Anterior cingulate cortex (tissue), 58 donors: Measurements from ENCODE around the gene CLN3.
"Not testable (repeated sequence)": the region's sequence is repeated elsewhere in the genome, so short reads cannot be mapped to it uniquely, and the experiment has no call there.

Experiments
- DNase-seq, 58 donors: peaks; one replicate each; lab custom pipeline; 2025; lab: John Stamatoyannopoulos, UW

CLN3 gene

DNA sequence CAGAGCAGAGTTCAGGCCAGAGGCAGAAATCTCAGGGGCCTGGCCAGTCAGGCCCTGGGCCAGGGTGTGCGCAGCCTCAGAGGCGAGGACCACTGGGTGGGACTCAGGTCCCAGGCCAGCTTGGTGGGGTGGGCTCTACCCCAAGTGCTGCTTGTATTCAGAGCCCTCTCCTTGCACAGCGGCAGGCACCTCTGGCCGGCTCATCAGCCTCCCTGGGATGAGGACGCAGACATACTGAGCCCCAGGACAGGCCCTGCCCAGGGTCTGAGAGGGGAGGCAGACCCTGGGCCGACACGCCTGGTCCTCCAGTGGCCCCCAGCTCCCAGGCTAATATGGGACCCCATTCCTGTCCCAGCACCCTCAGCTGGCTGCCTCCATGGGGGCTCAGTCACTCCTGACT, 22.4 kb upstream of the CLN3 start:
- no peak for DNase-seq

DNA sequence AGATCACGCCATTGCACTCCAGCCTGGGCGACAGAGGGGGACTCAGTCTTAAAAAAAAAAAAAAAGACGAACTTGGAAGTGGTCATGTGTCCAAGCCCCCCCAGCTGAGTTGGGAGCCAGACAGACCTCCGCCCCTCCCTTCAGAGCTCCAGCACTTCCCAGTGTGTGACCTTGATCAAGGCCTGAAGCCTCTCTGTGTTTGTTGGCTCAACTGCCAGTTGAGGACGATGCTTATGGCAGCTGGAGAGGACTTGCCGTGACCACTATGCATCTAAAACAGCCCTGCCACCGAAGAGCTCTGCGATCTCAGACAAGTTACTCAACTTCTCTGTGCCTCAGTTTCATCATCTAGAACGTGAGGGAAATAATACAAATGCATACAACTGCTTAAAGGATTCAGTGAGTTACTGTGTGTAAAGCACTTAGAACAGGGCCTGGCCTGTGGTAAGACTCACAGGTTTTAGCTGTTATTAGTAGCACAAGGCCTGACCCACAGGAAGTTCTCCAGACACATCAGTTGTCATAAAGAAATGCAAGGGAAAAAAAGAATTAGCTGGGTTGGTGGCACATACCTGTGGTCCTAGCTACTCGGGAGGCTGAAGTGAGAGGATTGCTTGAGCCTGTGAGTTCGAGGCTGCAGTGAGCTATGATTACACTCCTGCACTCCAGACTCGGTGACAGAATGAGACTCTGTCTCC, 21.8 kb upstream of the CLN3 start:
- DNase-seq = no peak

DNA sequence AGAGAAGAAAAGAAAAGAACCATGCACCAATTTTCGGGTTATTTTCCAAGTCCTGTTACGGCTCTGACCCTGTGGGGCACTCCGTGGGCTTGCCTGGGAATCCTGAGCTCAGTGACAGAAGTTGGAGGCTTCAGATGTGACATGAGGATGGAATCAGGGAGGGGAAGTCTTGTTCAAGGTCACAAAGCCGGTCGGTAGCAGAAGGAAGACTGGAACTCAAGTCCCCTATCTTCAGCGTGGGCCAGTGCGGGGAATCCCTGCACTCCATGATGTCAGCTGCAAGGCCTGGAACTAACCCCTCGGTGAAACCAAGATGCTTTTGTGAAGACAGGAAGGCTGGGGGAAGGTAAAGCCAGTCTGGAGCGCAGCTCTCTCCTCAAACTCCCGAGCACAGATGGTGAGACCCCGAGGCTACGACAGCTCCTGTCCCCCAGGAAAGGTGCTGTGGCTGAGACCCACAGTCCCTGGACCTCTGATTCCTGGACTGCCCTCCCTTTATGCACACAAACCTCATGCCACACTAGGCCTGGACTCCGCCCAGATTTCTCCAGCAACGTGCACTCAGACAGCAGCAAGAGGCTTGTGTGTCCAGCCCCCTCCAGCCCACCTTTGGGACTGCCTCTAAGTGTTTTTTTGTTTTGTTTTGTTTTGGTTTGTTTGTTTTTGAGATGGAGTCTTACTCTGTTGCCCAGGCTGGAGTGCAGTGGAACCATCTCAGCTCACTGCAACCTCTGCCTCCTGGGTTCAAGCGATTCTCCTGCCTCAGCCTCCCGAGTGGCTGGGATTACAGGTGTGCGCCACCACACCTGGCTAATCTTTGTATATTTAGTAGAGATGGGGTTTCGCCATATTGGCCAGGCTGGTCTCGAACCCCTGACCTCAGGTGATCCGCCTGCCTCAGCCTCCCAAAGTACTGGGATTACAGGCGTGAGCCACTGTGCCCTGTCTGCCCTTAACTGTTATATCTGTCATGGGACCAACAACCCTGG, 20.2 kb upstream of the CLN3 start:
- DNase-seq = no peak

DNA sequence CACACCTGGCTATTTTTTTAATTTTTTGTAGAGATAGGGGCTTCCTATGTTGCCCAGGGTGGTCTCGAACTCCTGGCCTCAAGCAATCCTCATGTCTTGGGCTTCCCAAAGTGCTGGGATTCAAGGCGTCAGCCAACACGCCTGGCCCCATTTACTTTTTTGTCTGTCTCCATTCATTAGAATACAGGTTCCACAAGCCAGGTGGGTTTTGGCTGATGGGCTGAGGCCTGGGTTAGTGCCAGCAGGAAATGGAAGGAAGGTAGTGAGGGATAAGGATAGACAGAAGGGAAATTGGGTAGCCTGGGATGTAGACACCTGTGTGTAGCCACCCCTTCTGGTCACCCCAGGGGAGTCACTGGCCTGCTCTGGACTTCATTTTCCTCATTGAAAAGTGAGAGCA, 19.2 kb upstream of the CLN3 start:
- no peak for DNase-seq

DNA sequence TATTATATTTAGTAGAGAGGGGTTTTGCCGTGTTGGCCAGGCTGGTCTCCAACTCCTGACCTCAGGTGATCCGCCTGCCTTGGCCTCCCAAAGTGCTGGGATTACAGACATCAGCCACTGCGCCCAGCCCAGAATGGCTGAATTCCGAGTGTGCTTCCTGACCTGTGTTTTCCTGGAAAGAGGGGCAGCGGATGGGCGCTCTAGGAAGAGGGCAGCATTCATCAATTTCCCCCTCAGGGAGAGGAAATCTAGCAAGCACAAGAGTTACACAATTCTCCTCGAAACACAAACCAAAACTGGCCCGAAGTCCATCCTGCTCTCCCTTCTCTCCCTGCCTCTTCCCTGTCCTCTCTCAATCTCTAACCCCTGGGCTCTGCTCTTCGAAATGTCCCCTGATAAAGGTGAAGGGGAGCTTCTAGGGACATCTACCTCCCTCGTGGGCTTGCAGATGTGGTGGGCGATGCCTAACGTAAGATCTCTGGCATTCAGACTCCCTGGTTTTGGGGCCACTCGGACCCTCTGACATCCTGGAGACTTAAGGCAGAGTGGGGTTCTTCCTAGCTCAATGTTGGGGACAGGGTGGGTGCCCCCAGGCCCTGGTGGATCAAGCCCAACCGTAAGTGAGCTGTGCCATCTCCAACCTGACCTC, 13.7 kb upstream of the CLN3 start:
- no peak for DNase-seq

DNA sequence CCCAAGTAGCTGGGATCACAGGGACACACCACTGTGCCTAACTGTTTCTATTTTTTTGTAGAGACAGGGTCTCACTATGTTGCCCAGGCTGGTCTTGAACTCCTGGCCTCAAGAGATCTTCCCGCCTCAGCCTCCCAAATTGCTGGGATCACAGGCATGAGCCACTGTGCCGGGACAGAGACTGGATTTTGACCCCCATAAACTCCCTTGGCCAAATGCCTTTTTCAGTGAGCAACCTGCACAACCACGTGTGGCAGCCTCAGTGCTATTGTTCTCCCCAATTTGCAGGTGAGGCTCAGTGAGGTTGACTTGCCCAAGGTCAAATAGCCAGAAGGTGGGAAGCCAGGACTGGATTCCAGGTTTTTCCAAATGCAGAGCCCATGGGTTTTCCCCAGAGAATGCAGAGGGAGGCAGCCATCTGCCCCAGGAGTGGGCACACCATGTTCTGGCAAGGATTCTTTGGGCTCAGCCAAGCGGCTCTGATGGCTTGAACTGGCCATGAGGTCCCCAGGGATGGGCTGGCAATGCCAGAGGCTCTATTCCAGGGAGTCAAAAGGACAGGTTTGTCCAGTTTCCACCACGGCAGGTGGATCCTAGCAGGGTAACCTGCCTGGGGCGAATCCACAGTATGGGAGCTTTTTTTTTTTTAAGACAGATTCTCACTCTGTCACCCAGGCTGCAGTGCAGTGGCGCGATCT, 13.0 kb upstream of the CLN3 start:
- no peak for DNase-seq

DNA sequence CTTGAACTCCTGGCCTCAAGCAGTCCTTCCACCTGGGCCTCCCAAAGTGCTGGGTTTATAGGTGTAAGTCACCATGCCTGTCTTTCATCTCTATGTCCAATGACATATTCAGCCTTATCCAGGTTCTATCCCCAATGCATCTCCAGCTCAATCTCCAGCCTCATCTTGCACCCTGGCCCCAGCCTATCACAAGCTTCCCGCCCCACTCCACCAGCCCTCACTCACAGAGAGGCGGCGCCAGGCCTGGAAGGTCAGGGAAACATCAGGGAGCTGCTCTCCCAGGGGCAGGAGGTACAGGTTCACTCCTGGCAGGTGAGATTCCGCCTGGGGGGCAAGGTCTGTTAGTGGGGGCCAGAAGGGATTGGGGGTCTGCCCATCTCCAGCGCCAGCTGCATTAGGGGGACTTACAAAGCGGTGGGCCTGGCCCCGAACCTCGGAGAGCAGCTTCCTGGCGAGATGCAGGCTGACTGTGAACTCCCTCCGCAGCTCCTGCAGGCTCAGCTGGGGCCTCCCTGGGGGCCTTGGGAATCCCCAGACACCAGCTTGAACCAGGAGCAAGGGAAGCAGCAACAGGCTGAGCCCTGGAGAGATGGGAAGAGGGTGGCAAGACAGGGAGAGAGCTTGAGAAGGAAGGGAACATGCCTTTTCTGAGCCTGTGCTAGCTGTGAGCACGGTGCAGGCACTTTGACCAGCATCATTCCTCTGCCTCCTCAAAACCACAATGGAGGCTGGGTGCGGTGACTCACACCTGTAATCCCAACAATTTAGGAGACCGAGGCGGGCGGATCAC, 11.8 kb upstream of the CLN3 start:
- no peak for DNase-seq

DNA sequence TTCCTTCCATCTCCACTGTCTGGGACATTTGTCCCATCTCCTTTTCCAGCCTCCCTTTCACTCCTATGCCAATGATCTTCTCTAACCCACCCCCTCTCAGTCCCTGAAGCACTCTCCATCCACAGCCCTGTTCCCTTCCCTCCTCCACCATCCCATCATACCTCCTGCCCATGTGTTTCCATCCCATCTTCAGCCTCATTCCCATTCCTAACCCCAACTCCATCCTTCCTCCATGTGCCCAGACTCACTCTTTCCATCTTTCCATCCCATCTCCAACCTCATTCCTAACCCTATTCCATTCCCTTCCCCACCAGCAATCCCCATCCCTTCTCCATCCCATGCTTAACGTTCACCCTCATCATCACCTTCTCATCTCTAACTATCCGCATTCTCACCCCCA, 10.4 kb upstream of the CLN3 start:
- DNase-seq = no peak

DNA sequence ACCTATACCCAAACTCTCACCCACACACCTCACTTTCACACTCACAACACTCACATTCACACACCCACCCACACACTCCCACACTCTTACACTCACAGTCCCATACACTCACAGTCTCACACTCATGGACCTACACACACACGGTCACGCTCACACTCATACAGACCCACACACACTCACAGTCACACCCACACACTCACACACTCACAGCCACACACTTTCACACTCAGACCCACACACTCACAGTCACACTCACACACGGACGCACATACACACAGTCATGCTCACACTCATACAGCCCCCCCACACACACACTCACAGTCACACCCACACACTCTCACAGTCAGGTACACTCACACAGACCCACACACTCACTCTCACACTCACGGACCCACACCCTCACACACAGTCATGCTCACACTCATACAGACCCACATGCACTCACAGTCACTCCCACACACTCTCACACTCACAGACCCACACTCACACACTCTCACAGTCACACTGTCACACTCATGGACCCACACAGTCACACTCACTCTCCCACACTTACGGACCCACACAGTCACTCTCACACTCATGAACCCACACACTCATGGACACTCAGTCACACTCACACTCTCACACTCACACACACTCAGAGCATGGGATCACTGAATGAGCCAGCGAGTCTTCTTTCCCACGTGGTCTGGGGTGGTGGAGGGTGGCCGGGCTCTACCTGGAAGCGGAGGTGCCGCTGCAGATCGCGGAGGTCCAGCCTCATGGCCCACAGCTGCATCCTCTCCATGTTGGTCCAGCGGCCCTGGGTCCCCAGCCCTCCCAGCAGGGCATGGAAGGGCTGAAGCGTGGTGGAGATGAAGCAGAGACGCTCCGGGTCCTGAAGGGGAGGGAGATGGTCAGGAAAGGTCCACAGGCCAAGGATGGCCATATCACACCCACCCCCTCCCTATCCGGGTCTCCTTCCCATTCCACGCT, 9.7 kb upstream of the CLN3 start:
- DNase-seq = no peak

DNA sequence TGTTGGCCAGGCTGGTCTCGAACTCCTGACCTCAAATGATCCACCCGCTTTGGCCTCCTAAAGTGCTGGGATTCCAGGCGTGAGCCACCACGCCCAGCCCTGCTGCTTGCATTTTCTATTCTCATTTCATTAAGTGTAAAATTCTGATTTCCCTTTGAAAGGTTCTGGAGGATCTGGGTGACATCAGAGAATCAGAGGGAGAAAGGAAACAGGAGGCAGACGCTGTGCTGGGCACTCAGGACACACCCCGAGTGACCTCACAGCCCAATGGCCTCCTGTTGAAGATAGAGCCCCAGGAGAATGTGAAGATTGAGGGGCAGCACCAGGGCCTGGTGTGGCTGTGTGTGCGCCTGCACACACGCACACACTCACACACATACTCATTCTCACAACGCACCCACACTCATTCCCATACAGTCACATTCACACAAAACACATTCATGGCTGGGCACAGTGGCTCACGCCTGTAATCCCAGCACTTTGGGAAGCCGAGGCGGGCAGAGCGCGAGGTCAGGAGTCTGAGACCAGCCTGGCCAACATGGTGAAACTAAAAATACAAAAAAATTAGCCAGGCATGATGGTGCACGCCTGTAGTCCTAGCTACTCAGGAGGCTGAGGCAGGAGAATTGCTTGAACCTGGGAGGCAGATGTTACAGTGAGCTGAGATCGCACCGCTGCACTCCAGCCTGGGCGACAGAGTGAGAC, 8.8 kb upstream of the CLN3 start:
- not testable (repeated sequence) for DNase-seq

DNA sequence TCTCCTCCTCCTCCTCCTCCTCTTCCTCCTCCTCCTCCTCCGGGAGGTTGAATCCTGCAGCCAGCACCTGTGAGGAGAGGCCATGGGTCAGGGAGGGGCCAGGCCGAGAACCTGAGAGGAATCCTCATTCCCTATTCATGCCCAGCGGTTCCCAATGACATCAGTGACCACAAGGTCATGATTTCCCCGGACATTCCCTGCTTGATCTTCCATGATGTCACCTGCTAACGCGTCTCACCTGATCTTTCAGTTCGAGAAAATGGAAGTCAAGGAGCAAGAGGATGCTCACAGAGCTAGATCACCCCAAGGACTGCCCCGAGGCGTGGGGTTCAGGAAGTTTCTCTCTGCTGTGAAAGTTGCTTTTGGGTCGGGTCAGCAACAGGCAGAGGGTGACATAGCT, 8.0 kb upstream of the CLN3 start:
- DNase-seq = no peak

DNA sequence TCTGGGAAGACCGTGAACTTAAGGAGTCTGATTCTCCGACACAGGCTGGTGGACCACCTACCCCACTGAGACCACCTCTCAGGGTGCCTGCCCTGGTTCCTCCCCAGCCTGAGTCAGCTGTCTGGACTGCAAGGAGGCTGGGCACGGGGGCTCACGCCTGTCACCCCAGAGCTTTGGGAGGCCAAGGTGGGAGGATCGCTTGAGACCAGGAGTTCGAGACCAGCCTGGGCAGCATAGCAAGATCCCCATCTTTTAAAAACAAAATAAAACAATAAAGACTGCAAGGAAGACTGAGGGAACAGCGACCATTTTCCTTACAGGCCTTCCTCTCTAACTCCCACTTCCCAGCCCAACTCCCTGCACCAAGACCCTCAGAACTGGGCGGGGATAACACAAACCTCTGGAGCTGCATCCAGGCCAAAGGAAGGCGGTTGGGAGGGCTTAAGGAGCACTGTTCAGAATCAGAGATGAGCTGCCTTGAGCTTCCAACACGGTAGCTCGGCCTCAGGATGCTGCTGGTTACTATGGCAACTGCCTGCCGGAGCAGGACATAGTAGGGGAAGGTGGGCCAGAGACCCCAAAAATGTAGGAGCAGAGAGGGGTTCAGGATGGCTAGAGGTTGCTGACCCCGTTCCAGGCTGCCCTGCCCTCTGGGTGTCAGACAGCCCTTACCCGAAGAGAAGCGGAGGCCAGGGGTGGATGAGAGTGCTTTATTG, 7.0 kb upstream of the CLN3 start:
- DNase-seq = no peak

DNA sequence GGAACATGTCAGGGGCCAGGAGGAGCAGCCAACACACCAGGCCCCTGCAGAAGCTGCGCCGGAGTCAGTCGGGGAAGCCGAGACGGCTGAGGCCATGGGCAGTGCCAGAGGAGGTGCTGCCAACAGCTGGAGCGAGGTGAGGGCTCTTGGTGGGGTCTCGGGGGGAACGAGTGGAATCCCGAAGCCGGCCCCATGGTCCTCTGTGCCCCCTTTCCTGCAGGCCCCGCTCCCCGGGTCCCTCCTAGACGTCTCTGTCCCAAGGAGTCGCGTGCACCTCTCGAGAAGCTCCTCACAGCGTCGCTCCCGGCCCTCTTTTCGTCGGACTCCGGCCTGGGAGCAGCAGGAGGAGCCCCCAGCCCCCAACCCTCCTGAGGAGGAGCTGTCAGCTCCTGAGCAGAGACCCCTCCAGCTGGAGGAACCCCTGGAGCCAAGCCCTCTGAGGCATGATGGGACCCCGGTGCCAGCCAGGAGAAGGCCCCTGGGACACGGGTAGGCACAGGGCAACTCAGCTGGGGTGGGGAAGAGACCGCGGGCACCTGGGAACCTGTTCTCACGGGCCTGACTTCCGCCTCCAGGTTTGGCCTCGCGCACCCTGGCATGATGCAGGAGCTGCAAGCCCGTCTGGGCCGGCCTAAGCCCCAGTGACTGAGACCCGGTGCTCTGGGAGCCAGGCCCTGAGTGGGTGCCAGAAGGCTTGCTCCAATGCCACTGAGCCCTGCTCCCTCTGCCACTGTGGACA, 6.2 kb upstream of the CLN3 start:
- DNase-seq = no peak

DNA sequence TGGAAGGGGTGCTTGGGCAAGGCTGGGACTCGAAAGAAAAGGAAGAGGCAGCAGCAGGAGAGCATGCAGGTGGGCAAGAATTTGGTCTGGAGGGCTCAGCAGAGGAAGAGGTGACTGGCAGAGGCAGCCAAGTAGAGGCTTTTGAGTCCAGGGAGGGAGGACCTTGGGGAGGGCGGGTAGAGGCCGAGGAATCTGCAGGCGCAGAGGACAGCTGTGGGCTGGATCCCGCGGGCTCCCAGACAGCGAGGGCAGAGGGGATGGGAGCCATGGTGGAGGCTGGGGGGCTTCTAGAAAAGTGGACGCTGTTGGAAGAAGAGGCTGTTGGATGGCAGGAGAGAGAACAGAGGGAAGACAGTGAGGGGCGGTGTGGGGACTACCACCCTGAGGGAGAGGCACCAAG, 5.5 kb upstream of the CLN3 start:
- DNase-seq = no peak

DNA sequence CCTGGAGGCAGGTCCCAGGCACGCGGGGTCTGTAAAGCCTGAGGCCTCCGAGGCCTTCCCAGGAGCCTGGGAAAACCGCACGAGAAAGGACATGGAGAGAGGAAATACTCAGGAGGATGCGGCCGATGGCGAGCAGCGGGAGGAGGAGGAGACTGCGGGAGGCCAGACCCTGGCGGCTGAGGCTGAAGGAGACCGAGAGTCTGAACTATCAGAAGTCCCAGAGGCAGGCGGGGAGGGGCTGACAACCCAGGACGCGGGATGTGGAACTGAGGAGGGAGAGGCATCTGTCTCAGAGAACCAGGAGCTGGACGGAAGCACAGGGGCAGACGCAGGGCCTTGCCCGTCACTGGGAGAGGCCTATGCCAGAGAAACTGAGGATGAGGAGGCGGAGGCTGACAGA, 5.0 kb upstream of the CLN3 start:
- no peak for DNase-seq
